B cell (primary cell): Measurements from ENCODE around the gene IL31. TPM values are rescaled to one million over a fixed set of nuclear protein-coding genes. Genes with fewer than 3 reads are reported as not detected.

ENCODE experiments used
- ATAC-seq: fragments of 200-7000 bp; cut with Tn5 transposase; one replicate; pipeline ENCODE4 v1.10.0; 2021; ENCODE audit warnings: low read depth, mild to moderate bottlenecking, moderate number of reproducible peaks, moderate library complexity
- CTCF ChIA-PET: fragments of 350-600 bp; sonication (Branson Sonifier 250); formaldehyde crosslinking; loops from one replicate; lab custom pipeline; 2021; ENCODE audit warnings: antibody characterized with exemption, inconsistent platforms; lab: Charles Lee
- POLR2A ChIA-PET: fragments of 350-600 bp; sonication (Branson Sonifier 250); formaldehyde crosslinking; loops from one replicate; lab custom pipeline; 2021; ENCODE audit warnings: antibody characterized with exemption; lab: Charles Lee
- DNase-seq: peaks from one replicate; pipeline ENCODE4 v3.0.0; 2013
- H2AFZ ChIP-seq: 2 replicates; pipeline ENCODE4 v1.6.1; 2012; ENCODE audit warnings: mild to moderate bottlenecking, low read depth, low read length; ENCODE audit not compliant: insufficient read depth, poor library complexity, severe bottlenecking
- H3K27ac ChIP-seq, 2 donors: 1 replicate in 1 of 2; 2 replicates in 1 of 2; pipeline ENCODE4 v1.5.1; 2012 to 2013; ENCODE audit warnings: low read length in 2 of 2, mild to moderate bottlenecking in 2 of 2, moderate library complexity in 1 of 2
- H3K27me3 ChIP-seq, 4 experiments: fragments of 200-600 bp in 1 of 4; sonication (generic) in 1 of 4; replicated peaks in 1 of 4; 1 replicate in 2 of 4; 2 replicates in 2 of 4; pipeline versions ENCODE4 v1.6.1 to v1.7.0; 2013 to 2016; ENCODE audit warnings: low read length in 3 of 4, mild to moderate bottlenecking in 2 of 4, mixed read lengths in 1 of 4, moderate library complexity in 1 of 4; ENCODE audit not compliant: insufficient read depth in 4 of 4, control insufficient read depth in 3 of 4; ENCODE audit errors: control extremely low read depth in 1 of 4
- H3K36me3 ChIP-seq, 2 experiments: replicated peaks in 1 of 2; 1 replicate in 1 of 2; 2 replicates in 1 of 2; pipeline versions ENCODE4 v1.6.1 to v1.7.1; 2013; ENCODE audit warnings: low read length in 1 of 2; ENCODE audit not compliant: insufficient read depth in 2 of 2, control insufficient read depth in 1 of 2; ENCODE audit errors: control extremely low read depth in 1 of 2, extremely low read depth in 1 of 2
- H3K4me1 ChIP-seq, 2 donors: fragments of 200-600 bp in 1 of 2; sonication (generic) in 1 of 2; 1 replicate in 1 of 2; 2 replicates in 1 of 2; pipeline versions ENCODE4 v1.5.1 to v1.6.1; 2013 to 2017; ENCODE audit warnings: low read length in 2 of 2; ENCODE audit not compliant: control insufficient read depth in 2 of 2, insufficient read depth in 2 of 2
- H3K4me2 ChIP-seq: replicated peaks from 2 replicates; pipeline ENCODE3; 2012; ENCODE audit warnings: mild to moderate bottlenecking, low read depth, low read length; ENCODE audit not compliant: poor library complexity, severe bottlenecking
- H3K4me3 ChIP-seq, 5 experiments: fragments of 200-600 bp in 1 of 5; sonication (generic) in 1 of 5; 1 replicate in 3 of 5; 2 replicates in 2 of 5; pipeline versions ENCODE4 v1.5.1 to v1.7.0; 2011 to 2016; ENCODE audit warnings: low read length in 4 of 5, mild to moderate bottlenecking in 4 of 5, low read depth in 2 of 5, control low read depth in 1 of 5, moderate library complexity in 1 of 5; ENCODE audit not compliant: insufficient read depth in 1 of 5; ENCODE audit errors: control extremely low read depth in 1 of 5, extremely low read depth in 1 of 5
- H3K79me2 ChIP-seq: fragments of 200-600 bp; sonication (generic); one replicate; pipeline ENCODE4 v1.6.0; 2016; ENCODE audit warnings: low read length; ENCODE audit not compliant: control insufficient read depth, insufficient read depth
- H3K9ac ChIP-seq: fragments of 200-600 bp; sonication (generic); 2 replicates; pipeline ENCODE4 v1.6.1; 2017; ENCODE audit warnings: mild to moderate bottlenecking, low read length, moderate library complexity
- H3K9me3 ChIP-seq, 3 donors: one replicate each; pipeline versions ENCODE4 v1.6.1 to v1.7.1; 2013; ENCODE audit warnings: low read length in 2 of 3; ENCODE audit not compliant: control insufficient read depth in 2 of 3, insufficient read depth in 1 of 3; ENCODE audit errors: control extremely low read depth in 1 of 3
- H4K20me1 ChIP-seq: 2 replicates; pipeline ENCODE4 v1.6.0; 2012; ENCODE audit warnings: mild to moderate bottlenecking, low read length; ENCODE audit not compliant: insufficient read depth, control insufficient read depth, poor library complexity, severe bottlenecking
- H3K27ac Mint-ChIP-seq: one replicate; pipeline ENCODE4 v1.8.0; 2021; ENCODE audit warnings: mixed read lengths
- H3K27me3 Mint-ChIP-seq: one replicate; pipeline ENCODE4 v1.8.0; 2021; ENCODE audit warnings: mixed read lengths
- H3K4me1 Mint-ChIP-seq: one replicate; pipeline ENCODE4 v1.8.0; 2021; ENCODE audit warnings: mixed read lengths
- H3K4me3 Mint-ChIP-seq: one replicate; pipeline ENCODE4 v1.8.0; 2021; ENCODE audit warnings: mixed read lengths
- H3K9me3 Mint-ChIP-seq: one replicate; pipeline ENCODE4 v1.8.0; 2022; ENCODE audit warnings: mixed read lengths; ENCODE audit not compliant: insufficient read depth
- EZH2 ChIP-seq: IDR thresholded peaks from 2 replicates; pipeline ENCODE4 v1.6.1; 2012; ENCODE audit warnings: borderline replicate concordance, low read depth, mild to moderate bottlenecking, moderate library complexity, low read length; ENCODE audit not compliant: insufficient read depth, poor library complexity, severe bottlenecking
- WGBS: methylation state at CpG from one replicate; pipeline ENCODE4 v1.1.5; 2013; ENCODE audit warnings: missing lambda C conversion rate; ENCODE audit not compliant: insufficient coverage; 5-methylcytosine and 5-hydroxymethylcytosine counted together
- intact Hi-C: fragments of 100-400 bp; cut with micrococcal nuclease; formaldehyde crosslinking; loops from one replicate; pipeline ENCODE4 v1.10.0; 2022
- polyA plus RNA-seq: library from polyadenylated mRNA; depleted of rRNA; stranded (reverse); fragments of >200 nt; gene quantifications from 2 replicates; pipeline ENCODE4 v1.2.3, GENCODE V29; 2012
- total RNA-seq, 2 donors: library from RNA; stranded (reverse); fragments of 120-200 nt in 1 of 2; gene quantifications; 1 replicate in 1 of 2; 2 replicates in 1 of 2; pipeline versions ENCODE4 v1.2.3 to v1.2.4, GENCODE V29; 2013 to 2022
- TF ChIP-seq, protein P1 (sequence below): fragments of 200-600 bp; IDR thresholded peaks from one replicate; pipeline ENCODE4 v1.8.0; 2022; ENCODE audit warnings: antibody characterized with exemption, mild to moderate bottlenecking

IL31 gene
- total and polyA plus RNA-seq, 2 donors (not counting 1 experiment from before 2014, with no cell fraction given), result not detected

DNA sequence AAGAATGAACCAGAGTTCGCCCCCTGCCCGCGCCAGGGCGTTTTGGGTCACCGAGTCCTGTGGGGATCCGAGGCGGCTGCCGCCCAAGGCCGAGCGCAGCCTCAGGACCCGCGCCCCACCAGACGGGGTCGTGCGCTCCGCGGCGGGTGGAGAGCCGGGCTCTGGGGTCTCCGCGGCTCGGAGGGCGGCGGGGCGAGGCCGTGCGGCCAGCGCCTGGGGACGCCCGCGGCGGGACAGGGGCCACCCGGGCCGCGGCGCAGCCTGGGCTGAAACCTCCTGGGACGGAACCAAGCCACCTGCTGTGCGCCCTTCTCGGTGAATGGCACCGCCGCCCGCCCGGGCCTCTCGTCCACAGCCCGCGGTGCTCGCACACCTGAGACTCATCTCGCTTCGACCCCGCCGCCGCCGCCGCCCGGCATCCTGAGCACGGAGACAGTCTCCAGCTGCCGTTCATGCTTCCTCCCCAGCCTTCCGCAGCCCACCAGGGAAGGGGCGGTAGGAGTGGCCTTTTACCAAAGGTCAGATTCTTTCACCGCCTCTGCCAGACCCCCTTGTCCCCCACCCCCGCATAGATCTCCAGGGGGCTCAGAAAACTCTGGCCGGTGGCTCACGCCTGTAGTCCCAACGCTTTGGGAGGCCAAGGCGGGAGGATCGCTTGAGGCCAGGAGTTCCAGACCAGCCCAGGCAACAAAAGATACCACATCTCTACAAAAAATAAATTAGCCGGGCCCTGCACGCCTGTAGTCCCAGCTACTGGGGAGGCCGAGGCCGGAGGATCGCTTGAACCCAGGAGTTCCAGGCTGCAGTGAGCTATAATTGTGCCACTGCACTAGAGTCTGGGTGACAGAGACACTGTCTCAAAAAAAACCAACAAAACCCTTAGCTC, 30.4 kb upstream of the IL31 start:
- H4K20me1 ChIP-seq, result no peaks in the 10 kb centered on the region
- peaks cover 0 to 23% of the 10 kb centered on the region in 2 experiments for H3K36me3 ChIP-seq
- CTCF ChIA-PET, result interaction anchor here (1.0 to 2.1 kb wide), 3 partner anchors 14 to 81 kb away, joined by 3 to 5 read pairs (median 4); no protein-coding TSS in a partner anchor
- peaks cover 13 to 14% of the 10 kb centered on the region in 2 donors for H3K4me1 ChIP-seq
- 9% methylated on average over 71 of the region's 71 CpGs for WGBS
- Mint-ChIP-seq H3K27ac (no peak overlapping the region), H3K9me3 (no peaks in the 10 kb centered on the region), H3K27me3 (peaks cover 25% of the 10 kb centered on the region), H3K4me1 (peaks cover 12% of the 10 kb centered on the region), H3K4me3 (peak overlapping the region; percentile 88)
- POLR2A ChIA-PET, result no interaction called here
- H3K4me2 ChIP-seq, result peak overlapping the region; percentile 95
- no peak overlapping the region for H3K27ac ChIP-seq
- peak overlapping the region in 3 of 5 experiments; percentile 53 to 70 (median 62) for H3K4me3 ChIP-seq
- DNase-seq (peak; percentile 49), ATAC-seq (peak; percentile 22)
- peak overlapping the region; percentile 72 for H2AFZ ChIP-seq
- TF ChIP-seq EZH2, result no peak
- TF ChIP-seq, protein P1, sequence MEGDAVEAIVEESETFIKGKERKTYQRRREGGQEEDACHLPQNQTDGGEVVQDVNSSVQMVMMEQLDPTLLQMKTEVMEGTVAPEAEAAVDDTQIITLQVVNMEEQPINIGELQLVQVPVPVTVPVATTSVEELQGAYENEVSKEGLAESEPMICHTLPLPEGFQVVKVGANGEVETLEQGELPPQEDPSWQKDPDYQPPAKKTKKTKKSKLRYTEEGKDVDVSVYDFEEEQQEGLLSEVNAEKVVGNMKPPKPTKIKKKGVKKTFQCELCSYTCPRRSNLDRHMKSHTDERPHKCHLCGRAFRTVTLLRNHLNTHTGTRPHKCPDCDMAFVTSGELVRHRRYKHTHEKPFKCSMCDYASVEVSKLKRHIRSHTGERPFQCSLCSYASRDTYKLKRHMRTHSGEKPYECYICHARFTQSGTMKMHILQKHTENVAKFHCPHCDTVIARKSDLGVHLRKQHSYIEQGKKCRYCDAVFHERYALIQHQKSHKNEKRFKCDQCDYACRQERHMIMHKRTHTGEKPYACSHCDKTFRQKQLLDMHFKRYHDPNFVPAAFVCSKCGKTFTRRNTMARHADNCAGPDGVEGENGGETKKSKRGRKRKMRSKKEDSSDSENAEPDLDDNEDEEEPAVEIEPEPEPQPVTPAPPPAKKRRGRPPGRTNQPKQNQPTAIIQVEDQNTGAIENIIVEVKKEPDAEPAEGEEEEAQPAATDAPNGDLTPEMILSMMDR, result no peak
- H3K79me2 ChIP-seq, result no peaks in the 10 kb centered on the region
- peaks cover 0 to 49% (median 26%) of the 10 kb centered on the region in 4 experiments for H3K27me3 ChIP-seq
- peaks cover 0 to 13% (median 0%) of the 10 kb centered on the region in 3 donors for H3K9me3 ChIP-seq
- H3K9ac ChIP-seq, result peak overlapping the region; percentile 63
- intact Hi-C loops, result no loop called here
